ENCODE data around the gene MTMR1.

MTMR1 gene

GRCh38 chrX:150762258-150763165 lies 69.3 kb downstream of the MTMR1 start:
- no peak for DNase-seq (ENCODE audit: low read depth)

DNA sequence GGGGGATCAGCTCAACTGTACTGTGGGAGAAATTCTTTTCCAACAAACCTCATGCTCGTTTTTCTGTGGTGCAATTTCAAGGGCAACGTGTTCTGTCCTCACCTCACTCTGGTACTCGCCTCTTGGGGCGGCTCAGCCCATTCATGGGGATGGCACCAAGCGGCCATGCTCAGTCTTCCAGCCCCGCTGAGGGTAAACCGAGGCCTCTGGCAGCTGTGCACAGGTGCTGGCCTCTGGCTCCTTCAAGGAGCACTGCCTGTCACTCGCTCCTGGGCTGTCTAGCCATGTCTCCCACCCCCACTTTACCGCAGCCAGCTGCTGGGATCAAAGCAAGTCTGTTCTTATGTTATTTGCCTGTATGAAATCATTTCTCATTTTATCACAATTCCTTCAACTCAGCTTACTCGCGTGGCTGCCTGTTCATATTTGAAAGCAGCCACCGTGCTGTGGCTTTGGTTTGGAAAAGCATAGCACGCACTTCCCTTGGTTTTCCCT lies 70.2 kb downstream of the MTMR1 start:
- no peak for DNase-seq (ENCODE audit: low read depth)

DNA sequence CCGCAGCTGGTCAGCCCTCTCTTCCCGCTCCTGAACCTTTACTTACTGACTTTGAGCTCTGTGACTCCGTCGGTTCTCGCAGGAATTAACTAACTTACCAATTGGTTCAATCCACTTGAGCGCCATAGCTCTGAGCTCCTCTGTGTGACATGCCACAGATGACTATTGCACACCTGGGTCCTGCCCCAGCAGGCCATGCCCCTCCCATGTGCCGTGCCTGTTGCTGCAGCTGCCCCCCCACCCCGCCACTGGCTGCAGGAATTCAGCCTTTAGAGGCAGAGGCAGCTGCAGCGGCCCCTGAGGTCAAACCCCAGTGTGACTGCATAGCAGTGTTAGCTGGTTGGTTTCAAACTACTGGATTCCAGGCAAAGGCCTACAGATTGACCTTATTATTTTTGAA lies 70.6 kb downstream of the MTMR1 start:
- DNase-seq (ENCODE audit: low read depth), result no peak

DNA sequence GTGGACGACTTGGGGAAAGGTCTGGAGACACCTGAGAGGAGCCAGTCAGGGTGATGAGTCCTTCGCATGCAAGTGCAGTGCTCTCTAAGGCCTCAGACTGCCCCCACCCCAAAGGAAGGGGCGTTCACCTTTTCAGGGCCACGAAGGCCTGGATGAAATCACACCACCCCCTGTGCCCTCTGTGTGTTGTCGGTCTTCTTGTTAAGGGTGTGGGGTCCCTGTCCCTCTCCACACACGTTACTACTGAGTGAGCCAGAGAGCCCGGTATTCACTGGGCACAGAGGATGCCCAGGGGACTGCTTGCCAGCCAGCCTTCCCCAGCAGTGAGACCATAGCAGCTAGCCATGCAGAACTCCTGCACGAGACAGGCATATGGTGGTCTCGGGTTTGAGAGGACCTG lies 72.0 kb downstream of the MTMR1 start:
- DNase-seq (ENCODE audit: low read depth), result no peak

DNA sequence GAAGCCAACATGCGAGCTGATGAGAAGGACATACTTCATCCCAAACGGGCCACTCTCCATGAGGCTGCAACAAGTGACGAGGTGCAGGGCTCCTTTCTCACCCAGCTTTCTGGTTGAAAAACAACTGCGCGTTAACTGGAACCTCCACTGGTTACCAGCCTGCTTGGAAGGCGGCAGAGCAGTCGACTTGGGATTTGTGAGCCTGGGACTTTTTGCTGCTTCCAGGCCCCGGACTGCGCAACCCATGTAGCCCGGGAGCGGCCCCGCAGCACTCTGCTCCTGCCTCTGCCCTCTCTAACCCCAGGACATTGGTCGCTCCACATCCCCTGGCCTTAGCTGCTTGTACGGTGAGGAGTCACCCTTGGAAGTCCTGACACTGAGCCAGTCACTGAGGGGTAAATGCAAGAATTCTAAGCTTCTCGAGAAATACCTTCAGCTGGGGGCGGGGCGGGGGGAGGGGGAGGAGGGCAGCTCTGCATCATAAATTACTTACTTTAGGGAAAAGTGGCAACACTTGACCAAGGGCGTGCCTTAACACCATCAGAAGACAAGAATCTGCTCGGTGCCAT lies 72.7 kb downstream of the MTMR1 start:
- DNase-seq (ENCODE audit: low read depth), result no peak

DNA sequence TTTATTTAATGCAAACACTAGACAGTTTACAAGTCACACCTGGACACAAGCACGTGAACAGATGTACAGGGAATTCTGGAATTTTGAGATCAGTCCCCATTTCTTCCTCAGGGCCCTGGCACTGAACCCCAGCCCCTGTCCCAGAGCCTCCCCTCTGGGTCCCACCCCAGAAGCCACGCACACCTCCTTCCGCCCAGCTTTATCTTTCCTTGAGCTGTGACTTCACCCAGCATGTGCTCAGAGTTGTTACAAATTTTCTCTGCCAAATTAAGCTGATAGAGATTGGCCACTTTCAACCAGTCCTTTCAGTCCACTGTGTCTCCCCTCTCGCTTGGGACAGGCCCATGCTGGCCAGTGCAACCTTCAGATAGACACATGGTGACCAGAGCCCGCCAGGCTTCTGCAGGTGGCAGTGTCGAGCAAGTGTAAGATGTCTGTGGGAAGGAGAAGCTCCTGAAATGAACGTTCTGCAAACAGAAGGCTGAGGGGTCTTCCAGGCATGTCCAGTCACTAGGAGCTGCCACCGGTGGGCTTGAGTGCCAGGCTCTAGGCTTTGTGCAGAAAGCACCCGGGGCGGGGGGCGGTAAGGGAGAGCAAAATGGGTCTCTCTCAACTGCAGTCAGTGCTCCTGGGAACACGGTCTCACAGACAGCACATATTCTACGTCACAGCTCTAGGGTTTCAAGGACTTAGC lies 73.3 kb downstream of the MTMR1 start:
- DNase-seq (ENCODE audit: low read depth), result no peak

GRCh38 chrX:150767045-150767395 lies 73.8 kb downstream of the MTMR1 start:
- no peak for DNase-seq (ENCODE audit: low read depth)

DNA sequence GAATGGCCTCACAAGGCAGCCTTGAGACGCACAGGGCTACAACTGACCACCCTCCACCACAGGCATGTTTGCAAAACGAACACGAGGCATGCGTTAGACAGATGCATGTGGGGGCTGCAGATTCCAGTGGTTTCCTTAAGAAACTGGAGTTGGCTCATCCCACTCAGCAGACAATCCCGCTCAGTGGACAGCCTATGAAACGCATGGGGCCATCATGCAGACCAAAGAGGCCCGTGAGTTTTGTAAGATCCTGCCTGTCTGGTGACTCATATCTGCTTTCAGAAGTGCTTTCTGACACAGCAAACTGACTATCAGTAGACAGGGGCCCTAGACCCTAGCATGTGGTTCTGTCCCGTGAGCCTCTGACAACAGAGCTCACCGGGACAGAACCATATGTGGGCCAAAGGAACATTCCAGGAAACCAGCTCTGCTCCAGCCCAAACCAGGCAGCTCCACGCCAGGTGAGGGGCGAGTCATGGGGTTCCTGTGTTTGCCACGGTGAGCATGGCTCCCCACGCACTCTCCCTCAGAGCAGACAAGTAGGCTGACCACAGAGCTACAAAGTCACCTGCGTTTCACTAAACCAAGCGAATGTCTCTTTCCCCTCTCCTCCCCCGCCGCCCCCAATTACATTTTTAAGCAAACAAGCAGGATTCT lies 74.4 kb downstream of the MTMR1 start:
- peak; percentile 83 for DNase-seq (ENCODE audit: low read depth)

GRCh38 chrX:150768132-150768485 lies 74.9 kb downstream of the MTMR1 start:
- DNase-seq (ENCODE audit: low read depth), result no peak

DNA sequence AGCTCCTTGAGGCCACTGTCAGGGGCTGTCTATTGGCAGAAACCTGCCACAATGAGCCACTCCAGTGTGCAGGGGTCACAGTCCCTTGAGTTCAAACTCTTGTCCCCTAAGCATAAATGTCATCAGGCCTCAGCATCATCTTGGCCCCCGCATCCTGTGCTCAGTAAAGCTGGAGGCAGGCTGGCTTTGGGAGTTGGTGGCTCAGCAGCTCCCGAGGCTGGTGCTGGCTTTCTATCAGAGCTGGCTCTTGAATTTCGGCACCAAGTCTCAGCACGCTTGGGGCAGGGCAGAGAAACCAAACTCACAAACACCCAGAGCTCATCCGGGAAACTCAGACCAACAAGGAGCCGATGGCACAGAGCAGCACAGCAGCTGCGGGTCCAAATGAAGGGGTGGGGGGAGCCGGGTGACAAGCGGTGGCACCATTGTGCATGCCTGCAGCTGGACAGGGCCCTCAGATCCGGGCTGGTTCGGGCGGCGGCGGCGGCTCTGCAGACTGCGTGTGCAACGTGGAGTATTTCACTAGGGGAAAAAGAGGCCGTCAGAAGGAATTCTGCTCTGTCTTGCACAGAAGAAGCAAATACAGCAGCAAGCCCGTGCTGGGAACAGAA lies 75.5 kb downstream of the MTMR1 start:
- DNase-seq (ENCODE audit: low read depth), result no peak

DNA sequence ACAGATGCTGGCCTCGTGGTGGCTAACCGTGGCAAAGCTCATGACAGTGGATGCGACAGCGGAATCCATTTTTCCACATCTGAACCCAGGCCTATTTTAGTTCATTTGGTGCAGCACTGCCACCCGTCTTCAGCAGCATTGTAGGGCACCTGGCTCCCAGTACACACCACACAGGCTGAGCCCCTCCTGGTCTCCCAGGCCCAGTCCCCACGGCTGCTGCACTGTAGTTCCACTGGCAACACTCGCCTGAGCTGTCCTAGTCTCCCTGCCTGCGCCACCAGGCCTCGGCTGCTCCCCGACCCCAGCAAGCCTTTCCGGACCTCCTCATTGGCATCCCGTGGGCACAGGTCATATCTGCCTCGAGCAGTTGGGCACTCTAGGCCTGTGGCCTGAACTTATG lies 76.2 kb downstream of the MTMR1 start:
- no peak for DNase-seq (ENCODE audit: low read depth)

- no peak for DNase-seq (ENCODE audit: low read depth)
Observed at GRCh38 chrX:150770623-150771022, 77.4 kb downstream of the MTMR1 start.

DNA sequence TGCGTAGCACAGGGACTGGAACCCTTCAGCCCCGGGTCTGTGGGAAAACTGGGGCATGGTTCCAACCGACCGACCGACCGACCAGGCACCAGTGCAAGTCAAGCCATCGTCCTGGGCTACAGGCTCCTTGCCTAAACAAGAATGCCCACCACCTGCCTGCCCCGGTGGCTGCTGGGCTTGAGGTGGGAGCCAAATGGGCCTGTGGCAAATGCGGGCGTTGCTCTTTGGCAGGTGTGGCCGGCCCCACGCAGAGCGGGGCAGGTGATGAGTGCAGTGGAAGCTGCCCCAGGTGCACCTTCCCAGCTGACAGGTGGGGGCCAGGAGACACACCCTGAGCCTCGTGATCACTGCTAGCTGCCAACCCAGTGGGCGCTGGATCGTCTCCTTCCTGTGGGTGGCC lies 77.9 kb downstream of the MTMR1 start:
- no peak for DNase-seq (ENCODE audit: low read depth)

- DNase-seq (ENCODE audit: low read depth), result peak; percentile 47
Observed at GRCh38 chrX:150772150-150772970, 79.2 kb downstream of the MTMR1 start.

GRCh38 chrX:150773117-150773516 lies 79.9 kb downstream of the MTMR1 start:
- no peak for DNase-seq (ENCODE audit: low read depth)

GRCh38 chrX:150773634-150774033 lies 80.4 kb downstream of the MTMR1 start:
- DNase-seq (ENCODE audit: low read depth), result no peak

- DNase-seq (ENCODE audit: low read depth), result no peak
Observed at GRCh38 chrX:150774798-150775568, 81.8 kb downstream of the MTMR1 start.

DNA sequence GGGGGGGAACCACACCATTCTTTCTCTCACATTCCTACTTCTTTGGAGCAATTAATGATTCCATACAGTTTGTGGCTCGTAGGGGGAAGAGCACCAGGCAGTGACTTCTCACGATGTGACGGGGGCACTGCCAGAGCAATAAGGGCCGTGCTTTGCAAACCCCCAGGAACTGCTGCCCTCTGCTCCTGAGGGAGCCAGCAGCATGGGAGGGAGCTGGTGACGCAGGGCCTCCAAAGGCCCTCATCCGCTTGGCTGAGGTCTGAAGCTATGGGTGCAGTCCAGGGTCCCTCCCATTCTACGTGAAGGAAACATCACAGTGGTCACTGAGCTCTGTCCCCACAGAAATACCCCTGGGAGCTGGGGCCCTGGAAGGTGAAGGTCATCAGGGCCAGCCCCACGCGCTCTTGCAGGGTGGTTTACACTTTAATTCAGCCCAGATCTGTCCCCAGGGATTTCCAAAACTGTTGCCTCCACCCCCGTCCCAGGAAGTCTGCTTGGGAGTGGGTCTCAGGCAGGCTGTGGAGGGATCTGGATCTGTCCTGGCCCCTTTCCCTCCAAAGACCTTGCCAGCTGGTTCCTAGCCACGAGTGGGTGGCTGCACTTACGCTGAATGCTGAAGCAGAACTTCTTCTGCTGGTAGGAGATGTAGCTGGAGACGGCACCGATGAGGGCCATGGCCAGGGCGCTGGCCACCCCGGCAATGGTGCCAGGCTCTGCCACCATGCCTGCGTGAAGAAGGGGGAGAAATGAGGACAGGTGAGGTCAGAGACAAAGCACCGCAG lies 82.6 kb downstream of the MTMR1 start:
- no peak for DNase-seq (ENCODE audit: low read depth)

- no peak for DNase-seq (ENCODE audit: low read depth)
Observed at GRCh38 chrX:150777328-150777992, 84.3 kb downstream of the MTMR1 start.
